Neural cell (in vitro differentiated cells): ENCODE measurements around the gene INSR. TPM values are rescaled to one million over a fixed set of nuclear protein-coding genes. Genes with fewer than 3 reads are reported as not detected.

Experiments used
- H2AFZ ChIP-seq: fragments of 200-600, 300-800 bp; sonication (generic), shearing (Covaris generic); 2 replicates; pipeline ENCODE4 v1.6.0; 2014; ENCODE audit warnings: low read depth, mild to moderate bottlenecking, antibody characterized with exemption, low read length, moderate library complexity
- H3F3A ChIP-seq: fragments of 200-600 bp; shearing (Covaris generic); 2 replicates; pipeline ENCODE4 v1.6.1; 2016; ENCODE audit warnings: mild to moderate bottlenecking, moderate library complexity, mixed read lengths, antibody characterized with exemption, low read length; ENCODE audit not compliant: insufficient read depth, poor library complexity, severe bottlenecking
- H3K27ac ChIP-seq: fragments of 200-600, 300-800 bp; sonication (generic), shearing (Covaris generic); 2 replicates; pipeline ENCODE4 v1.5.1; 2014; ENCODE audit warnings: mild to moderate bottlenecking, low read length, moderate library complexity
- H3K27me3 ChIP-seq: fragments of 300-800, 200-600 bp; sonication (generic), shearing (Covaris generic); 2 replicates; pipeline ENCODE4 v1.6.0; 2014; ENCODE audit warnings: mild to moderate bottlenecking, low read depth, low read length, moderate library complexity; ENCODE audit not compliant: insufficient read depth
- H3K36me3 ChIP-seq: fragments of 300-800, 200-600 bp; sonication (generic), shearing (Covaris generic); 2 replicates; pipeline ENCODE4 v1.5.1; 2014; ENCODE audit warnings: mild to moderate bottlenecking, antibody characterized with exemption, low read length, moderate library complexity; ENCODE audit not compliant: insufficient read depth
- H3K4me2 ChIP-seq: fragments of 300-800, 200-600 bp; sonication (generic), shearing (Covaris generic); 2 replicates; pipeline ENCODE4 v1.6.0; 2014; ENCODE audit warnings: mild to moderate bottlenecking, low read length
- H3K4me3 ChIP-seq: fragments of 300-800, 200-600 bp; sonication (generic), shearing (Covaris generic); 2 replicates; pipeline ENCODE4 v1.5.1; 2014; ENCODE audit warnings: mild to moderate bottlenecking, low read length, moderate library complexity
- H3K79me2 ChIP-seq: fragments of 200-600 bp; shearing (Covaris generic); replicated peaks from 2 replicates; pipeline ENCODE4 v1.6.0; 2014; ENCODE audit warnings: mild to moderate bottlenecking, low read length, moderate library complexity; ENCODE audit not compliant: insufficient read depth
- H3K9ac ChIP-seq: fragments of 300-800, 200-600 bp; sonication (generic), shearing (Covaris generic); 2 replicates; pipeline ENCODE4 v1.6.1; 2016; ENCODE audit warnings: mild to moderate bottlenecking, low read length, mixed read lengths
- H3K9me2 ChIP-seq: fragments of 200-600 bp; shearing (Covaris generic); 2 replicates; pipeline ENCODE4 v1.6.1; 2016; ENCODE audit warnings: mild to moderate bottlenecking, low read length, mixed read lengths; ENCODE audit not compliant: insufficient read depth
- H3K9me3 ChIP-seq: fragments of 200-600, 300-800 bp; sonication (generic), shearing (Covaris generic); 2 replicates; pipeline ENCODE4 v1.6.1; 2016; ENCODE audit warnings: mild to moderate bottlenecking, mixed run types, low read length, moderate library complexity, mixed read lengths
- H4K20me1 ChIP-seq: fragments of 200-600 bp; shearing (Covaris generic); 2 replicates; pipeline ENCODE4 v1.6.1; 2016; ENCODE audit warnings: mild to moderate bottlenecking, mixed run types; ENCODE audit not compliant: insufficient read depth
- EP300 ChIP-seq: fragments of 450-650 bp; conservative IDR thresholded peaks from 2 replicates; pipeline ENCODE4 v1.6.1; 2014; ENCODE audit warnings: antibody characterized with exemption, mild to moderate bottlenecking, moderate library complexity; ENCODE audit not compliant: poor library complexity, severe bottlenecking
- EZH2 ChIP-seq: fragments of 200-600, 300-800 bp; shearing (Covaris generic), sonication (generic); IDR thresholded peaks from 2 replicates; pipeline ENCODE4 v1.6.1; 2014; ENCODE audit warnings: antibody characterized with exemption, low read length, borderline replicate concordance, mild to moderate bottlenecking; ENCODE audit not compliant: insufficient read depth, poor library complexity, severe bottlenecking
- MXI1 ChIP-seq: fragments of 450-650 bp; conservative IDR thresholded peaks from 2 replicates; pipeline ENCODE4 v1.6.1; 2014; ENCODE audit warnings: antibody characterized with exemption, mild to moderate bottlenecking; ENCODE audit not compliant: poor library complexity, severe bottlenecking
- POLR2AphosphoS5 ChIP-seq: IDR thresholded peaks from 2 replicates; pipeline ENCODE4 v1.6.1; 2012
- RAD21 ChIP-seq: fragments of 450-650 bp; conservative IDR thresholded peaks from 2 replicates; pipeline ENCODE4 v1.6.1; 2014; ENCODE audit warnings: antibody characterized with exemption, mild to moderate bottlenecking, moderate library complexity
- SMC3 ChIP-seq: fragments of 450-650 bp; conservative IDR thresholded peaks from 2 replicates; pipeline ENCODE4 v1.6.1; 2014; ENCODE audit warnings: antibody characterized with exemption, mild to moderate bottlenecking, moderate library complexity; ENCODE audit not compliant: poor library complexity
- TAF1 ChIP-seq: IDR thresholded peaks from 2 replicates; pipeline ENCODE4 v1.6.1; 2012; ENCODE audit warnings: low read depth
- polyA plus RNA-seq: library from polyadenylated mRNA; depleted of rRNA; stranded (reverse); fragments of >200 nt; gene quantifications from 2 replicates; pipeline ENCODE4 v1.2.3, GENCODE V29; 2014
- TF ChIP-seq, protein P1 (sequence below): IDR thresholded peaks from 2 replicates; pipeline ENCODE4 v1.6.1; 2012; ENCODE audit warnings: borderline replicate concordance
- TF ChIP-seq, protein P2 (sequence below): fragments of 450-650 bp; IDR thresholded peaks from 2 replicates; pipeline ENCODE4 v1.5.1; 2014; ENCODE audit warnings: antibody characterized with exemption, mild to moderate bottlenecking, moderate library complexity; ENCODE audit not compliant: poor library complexity, severe bottlenecking

INSR gene
- polyA plus RNA-seq, 1 donor from 2014 or later = 16.0 TPM

DNA sequence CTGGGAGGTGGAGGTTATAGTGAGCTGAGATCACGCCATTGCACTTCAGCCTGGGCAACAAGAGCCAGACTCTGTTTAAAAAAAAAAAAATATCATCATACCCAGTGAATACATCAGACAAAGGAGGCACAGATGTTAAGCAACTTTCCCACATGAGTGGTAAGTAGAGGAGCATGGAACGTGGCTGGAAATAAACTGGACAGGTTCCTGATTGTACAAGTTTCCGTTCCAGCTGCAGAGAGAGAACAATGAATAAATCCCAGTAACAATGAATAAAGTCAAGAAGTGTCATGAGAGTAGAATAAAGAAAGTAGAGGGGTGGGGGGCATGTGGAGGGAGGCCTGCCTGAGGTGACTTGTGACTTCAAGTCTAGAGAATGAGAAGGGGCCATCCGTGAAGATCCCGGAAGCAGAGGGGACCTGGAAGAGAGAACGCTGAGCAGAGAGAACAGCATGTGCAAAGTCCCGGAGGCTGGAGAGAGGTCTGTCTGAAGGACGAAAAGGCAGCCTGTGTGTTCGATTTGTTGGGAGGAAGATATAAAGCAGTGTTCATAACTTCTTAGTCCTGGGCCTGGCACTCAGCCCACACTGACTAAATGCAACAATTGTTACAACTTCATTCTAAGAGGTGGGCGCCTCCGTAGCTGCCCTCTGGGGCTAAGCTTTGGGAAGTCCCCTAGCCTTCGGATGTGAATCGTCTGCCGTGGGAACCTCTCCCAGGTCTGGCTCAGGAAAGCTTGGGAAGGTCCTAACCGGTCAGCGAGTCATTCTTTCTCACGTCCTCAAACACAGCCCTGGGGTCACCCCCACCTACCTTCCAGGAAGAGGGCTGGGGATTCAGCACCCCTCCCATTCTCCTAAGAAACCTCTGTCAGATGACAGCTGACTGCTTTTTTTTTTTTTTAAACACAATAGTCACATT is 39.2 kb upstream of the INSR start:
- H3K4me3 ChIP-seq = no peak overlapping the region
- no peaks in the 10 kb centered on the region for H3K9me2 ChIP-seq
- H4K20me1 ChIP-seq = no peaks in the 10 kb centered on the region
- H3K79me2 ChIP-seq = no peaks in the 10 kb centered on the region
- no peak overlapping the region for H2AFZ ChIP-seq
- H3F3A ChIP-seq = no peaks in the 10 kb centered on the region
- TF ChIP-seq, protein P1, sequence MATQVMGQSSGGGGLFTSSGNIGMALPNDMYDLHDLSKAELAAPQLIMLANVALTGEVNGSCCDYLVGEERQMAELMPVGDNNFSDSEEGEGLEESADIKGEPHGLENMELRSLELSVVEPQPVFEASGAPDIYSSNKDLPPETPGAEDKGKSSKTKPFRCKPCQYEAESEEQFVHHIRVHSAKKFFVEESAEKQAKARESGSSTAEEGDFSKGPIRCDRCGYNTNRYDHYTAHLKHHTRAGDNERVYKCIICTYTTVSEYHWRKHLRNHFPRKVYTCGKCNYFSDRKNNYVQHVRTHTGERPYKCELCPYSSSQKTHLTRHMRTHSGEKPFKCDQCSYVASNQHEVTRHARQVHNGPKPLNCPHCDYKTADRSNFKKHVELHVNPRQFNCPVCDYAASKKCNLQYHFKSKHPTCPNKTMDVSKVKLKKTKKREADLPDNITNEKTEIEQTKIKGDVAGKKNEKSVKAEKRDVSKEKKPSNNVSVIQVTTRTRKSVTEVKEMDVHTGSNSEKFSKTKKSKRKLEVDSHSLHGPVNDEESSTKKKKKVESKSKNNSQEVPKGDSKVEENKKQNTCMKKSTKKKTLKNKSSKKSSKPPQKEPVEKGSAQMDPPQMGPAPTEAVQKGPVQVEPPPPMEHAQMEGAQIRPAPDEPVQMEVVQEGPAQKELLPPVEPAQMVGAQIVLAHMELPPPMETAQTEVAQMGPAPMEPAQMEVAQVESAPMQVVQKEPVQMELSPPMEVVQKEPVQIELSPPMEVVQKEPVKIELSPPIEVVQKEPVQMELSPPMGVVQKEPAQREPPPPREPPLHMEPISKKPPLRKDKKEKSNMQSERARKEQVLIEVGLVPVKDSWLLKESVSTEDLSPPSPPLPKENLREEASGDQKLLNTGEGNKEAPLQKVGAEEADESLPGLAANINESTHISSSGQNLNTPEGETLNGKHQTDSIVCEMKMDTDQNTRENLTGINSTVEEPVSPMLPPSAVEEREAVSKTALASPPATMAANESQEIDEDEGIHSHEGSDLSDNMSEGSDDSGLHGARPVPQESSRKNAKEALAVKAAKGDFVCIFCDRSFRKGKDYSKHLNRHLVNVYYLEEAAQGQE = no peak
- TF ChIP-seq RAD21 (no peak), SMC3 (no peak), EP300 (no peak), TAF1 (no peak), MXI1 (no peak), POLR2AphosphoS5 (no peak), EZH2 (no peak)
- TF ChIP-seq, protein P2, sequence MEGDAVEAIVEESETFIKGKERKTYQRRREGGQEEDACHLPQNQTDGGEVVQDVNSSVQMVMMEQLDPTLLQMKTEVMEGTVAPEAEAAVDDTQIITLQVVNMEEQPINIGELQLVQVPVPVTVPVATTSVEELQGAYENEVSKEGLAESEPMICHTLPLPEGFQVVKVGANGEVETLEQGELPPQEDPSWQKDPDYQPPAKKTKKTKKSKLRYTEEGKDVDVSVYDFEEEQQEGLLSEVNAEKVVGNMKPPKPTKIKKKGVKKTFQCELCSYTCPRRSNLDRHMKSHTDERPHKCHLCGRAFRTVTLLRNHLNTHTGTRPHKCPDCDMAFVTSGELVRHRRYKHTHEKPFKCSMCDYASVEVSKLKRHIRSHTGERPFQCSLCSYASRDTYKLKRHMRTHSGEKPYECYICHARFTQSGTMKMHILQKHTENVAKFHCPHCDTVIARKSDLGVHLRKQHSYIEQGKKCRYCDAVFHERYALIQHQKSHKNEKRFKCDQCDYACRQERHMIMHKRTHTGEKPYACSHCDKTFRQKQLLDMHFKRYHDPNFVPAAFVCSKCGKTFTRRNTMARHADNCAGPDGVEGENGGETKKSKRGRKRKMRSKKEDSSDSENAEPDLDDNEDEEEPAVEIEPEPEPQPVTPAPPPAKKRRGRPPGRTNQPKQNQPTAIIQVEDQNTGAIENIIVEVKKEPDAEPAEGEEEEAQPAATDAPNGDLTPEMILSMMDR = no peak
- H3K27me3 ChIP-seq = no peaks in the 10 kb centered on the region
- H3K36me3 ChIP-seq = no peaks in the 10 kb centered on the region
- no peak overlapping the region for H3K27ac ChIP-seq
- no peak overlapping the region for H3K9ac ChIP-seq
- H3K4me2 ChIP-seq = no peak overlapping the region
- H3K9me3 ChIP-seq = peaks cover 6% of the 10 kb centered on the region

DNA sequence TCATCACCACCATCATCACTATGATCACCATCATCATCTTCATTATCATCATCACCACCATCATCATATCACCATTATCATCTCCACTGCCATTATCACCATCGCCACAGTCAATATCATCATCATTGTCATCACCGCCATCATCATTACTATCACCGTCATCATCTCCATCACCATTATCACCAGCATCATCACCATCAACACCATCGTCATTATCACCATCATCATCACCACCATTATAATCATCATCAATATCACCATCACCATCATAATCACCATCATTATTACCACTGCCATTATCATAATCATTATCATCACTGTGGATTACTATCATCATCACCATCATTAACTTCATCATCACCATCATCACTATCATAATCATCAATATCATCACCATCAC is 37.2 kb upstream of the INSR start:
- Histone ChIP-seq H3K4me2 (no peak overlapping the region), H3K4me3 (no peak overlapping the region), H3K36me3 (no peaks in the 10 kb centered on the region), H3K9ac (no peak overlapping the region), H3K79me2 (no peaks in the 10 kb centered on the region), H2AFZ (no peak overlapping the region), H3F3A (no peaks in the 10 kb centered on the region), H3K27ac (no peak overlapping the region), H3K27me3 (no peaks in the 10 kb centered on the region), H4K20me1 (no peaks in the 10 kb centered on the region), H3K9me3 (peaks cover 6% of the 10 kb centered on the region), H3K9me2 (no peaks in the 10 kb centered on the region)
- TF ChIP-seq SMC3 (no peak), EP300 (no peak), RAD21 (no peak), EZH2 (no peak), TAF1 (no peak), MXI1 (no peak), POLR2AphosphoS5 (no peak)
- TF ChIP-seq, protein P2 = no peak
- TF ChIP-seq, protein P1 = no peak
